ENCODE results near the gene TTC28.

The TTC28 gene

DNA sequence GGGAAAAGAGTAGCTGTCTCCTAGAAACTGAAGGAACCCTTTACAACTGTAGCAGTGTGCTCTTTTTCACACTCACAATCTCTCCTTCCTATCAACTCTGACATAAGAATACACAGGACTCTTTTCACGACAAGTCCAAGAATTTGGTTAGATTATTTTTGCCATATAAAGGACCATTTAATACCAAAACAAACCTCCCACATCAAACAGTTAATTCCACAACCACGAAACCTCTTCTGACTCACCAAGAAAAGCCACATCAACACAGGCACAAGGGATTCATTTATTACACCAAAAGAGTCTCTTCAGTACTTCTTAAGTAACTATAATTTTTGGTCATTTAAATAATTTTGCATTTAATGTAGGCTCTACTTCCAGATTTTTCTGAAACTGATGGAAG, 538.0 kb downstream of the TTC28 start:
- DNase-seq (ENCODE audit: low read depth), result no peak

DNA sequence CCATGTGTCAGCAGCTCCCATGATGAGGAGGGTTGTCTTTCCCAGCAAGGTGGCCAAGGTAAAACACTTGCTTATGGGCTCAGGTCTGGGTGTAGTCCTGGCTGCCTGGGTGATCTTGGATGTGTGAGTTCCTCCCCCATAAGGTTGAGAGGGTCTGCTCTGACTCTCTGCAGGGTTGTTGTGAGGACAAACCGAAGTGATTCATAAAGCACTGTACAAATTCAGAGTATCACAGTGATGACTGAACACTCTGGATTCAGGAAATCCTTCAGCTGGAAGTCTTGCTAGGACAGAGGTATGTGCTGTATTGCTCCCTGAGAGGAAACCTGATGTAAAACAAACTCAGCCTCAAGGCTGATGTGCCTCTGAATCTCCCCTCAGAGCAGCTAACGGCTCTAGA, 539.7 kb downstream of the TTC28 start:
- DNase-seq (ENCODE audit: low read depth), result no peak

DNA sequence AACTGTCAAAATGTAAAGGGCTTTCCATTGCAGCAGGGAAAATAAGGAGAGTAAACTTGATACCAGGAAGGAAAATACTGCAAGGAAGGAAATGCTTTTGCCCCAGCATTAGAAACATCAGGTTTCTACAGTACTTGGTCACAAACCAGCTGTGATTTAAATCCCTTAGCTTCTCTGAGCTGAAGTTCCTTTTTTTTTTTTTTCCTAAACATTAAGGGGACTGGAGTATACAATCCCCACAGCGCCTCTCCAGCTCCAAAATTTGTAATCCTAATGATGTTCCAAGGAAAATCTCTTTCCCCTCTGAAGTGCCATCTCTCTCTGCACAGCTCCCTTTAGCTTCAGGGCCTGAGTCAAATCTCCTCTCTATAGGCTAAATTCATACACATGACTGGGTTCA, 540.1 kb downstream of the TTC28 start:
- no peak for DNase-seq (ENCODE audit: low read depth)

DNA sequence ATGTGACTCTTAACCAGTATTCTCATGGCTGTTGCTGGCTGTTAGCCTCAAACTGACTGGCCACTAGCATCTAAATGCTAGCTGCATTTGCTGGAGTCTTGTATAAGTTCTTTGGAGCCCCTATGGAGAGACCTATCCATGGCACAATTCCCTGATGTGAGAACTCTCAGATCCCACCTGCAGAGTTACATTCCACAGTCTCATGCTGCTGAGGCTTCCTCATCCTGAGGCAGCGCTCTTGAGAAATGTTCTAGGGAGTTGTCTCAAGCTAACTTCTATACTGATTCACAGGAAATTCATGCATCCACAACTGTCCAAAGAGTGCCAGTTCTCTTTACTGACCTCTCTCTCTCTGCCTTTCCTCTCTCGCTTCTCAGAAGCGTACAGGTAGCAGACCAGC, 542.6 kb downstream of the TTC28 start:
- DNase-seq (ENCODE audit: low read depth), result no peak

DNA sequence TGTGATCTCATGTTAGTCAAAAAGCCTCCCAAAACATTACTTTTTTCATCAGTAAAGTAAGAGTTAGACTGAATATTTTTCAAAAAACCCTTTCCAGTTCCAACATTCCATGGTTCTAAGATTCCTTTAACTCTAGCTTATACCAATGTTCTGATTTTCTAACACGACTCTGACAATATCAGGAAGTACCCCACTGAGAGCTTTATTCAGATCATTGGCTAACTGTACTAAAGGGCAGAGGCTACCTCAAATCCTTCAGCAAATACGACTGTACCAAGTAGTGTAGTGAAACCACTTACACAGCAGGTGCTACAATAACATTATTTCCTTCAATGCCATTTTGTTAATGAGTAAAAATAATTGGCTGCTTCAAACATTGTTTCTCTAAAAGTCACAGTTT, 547.2 kb downstream of the TTC28 start:
- no peak for DNase-seq (ENCODE audit: low read depth)

DNA sequence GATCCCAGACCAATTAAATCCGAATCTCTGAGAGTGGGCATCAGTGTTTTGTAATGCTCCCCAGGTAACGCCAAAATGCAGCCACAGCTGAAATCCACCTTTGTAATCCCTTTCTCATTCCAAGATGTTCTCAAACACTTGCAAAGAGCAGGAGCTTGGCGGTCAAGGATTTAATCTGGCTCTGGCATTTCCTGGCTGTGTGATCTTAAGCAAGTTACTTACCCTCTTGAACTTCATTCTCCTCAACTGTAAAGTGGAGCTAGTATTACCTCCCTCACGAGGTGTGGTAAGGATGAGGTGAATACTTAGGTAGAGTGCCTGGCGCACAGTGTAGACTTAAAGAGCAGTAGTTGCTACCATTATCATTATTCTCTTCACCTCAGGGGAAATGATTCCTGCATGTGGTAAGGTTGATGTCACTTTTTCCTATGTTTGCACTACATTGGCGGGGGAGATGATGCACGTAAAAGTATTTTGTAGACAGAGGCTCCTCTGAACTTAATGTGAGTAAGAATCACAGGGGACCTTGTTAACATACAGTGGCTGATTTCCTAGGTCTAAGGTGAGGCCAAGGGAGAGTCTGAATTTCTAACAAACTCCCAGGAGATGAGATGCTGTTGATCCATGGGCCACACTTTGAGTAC, 550.2 kb downstream of the TTC28 start:
- DNase-seq (ENCODE audit: low read depth), result no peak

DNA sequence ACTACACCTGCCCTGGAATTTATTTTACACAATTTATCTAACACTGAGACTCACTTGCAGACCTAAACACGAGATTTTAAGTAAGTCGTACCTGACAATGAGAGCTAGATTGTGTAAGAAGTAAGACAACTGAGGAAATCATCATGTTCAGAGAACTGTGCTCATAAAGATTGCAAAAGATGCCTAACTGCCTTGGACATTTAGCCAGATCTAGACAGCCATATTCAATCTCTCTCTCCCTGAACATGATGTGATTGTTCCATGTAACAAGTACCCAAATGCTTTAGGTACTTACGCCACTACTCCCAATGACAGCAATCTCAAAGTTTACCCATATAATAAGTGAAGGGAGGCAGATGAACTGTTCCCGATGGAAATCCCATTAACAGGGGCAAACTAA, 550.8 kb downstream of the TTC28 start:
- no peak for DNase-seq (ENCODE audit: low read depth)

DNA sequence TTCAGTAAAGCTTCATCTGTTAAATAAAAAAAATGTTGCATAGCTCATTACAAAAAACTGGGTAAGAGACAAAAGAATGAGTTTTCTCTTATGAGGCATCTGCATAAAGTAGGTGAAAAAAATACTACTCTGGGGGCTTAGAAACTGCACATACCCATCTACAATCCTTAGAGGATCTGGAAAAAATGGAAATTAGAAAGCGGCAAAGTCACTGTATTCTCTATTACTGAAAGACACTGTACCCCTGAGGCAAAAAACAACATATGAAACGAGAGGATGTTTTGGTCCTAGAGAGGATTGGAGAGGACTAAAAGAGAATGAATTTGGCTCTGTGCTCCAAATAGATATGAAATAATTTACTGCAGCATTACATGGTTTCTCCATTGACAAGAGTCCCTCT, 553.8 kb downstream of the TTC28 start:
- no peak for DNase-seq (ENCODE audit: low read depth)

DNA sequence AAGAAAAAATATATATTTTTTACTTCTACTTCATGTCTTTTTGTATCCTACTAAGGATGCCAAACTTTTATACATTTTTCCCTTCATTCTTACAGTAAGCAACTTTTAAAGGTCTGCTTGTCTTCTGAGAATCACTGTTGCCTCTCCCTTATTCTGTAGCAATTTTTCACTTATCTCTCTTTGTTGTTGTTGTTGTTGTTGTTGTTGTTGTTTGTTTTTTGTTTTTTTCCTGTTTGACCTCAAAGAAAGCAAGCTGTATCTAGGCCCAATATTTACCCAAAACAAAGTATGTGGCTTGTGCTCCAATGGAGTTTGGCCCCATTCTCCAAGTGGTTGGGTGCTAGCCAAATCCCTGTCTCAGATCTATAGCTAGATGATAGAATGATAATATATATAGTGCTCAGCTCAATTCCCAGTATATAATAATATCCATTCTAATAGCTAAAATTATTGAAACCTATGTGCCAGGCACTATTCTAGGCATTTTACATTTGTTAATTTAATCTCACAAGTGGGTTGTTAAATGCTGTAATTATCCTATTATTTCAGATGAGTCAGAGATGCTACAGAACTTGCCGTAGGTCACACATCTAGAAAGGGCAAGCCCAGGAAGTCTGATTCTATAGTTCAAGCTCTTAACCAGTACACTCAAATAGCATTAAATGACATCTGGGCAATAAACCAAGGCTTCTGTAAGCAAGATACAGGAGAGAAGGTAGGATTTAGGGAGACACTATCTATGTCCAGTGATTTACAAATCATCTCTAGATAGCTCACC, 555.5 kb downstream of the TTC28 start:
- no peak for DNase-seq (ENCODE audit: low read depth)

DNA sequence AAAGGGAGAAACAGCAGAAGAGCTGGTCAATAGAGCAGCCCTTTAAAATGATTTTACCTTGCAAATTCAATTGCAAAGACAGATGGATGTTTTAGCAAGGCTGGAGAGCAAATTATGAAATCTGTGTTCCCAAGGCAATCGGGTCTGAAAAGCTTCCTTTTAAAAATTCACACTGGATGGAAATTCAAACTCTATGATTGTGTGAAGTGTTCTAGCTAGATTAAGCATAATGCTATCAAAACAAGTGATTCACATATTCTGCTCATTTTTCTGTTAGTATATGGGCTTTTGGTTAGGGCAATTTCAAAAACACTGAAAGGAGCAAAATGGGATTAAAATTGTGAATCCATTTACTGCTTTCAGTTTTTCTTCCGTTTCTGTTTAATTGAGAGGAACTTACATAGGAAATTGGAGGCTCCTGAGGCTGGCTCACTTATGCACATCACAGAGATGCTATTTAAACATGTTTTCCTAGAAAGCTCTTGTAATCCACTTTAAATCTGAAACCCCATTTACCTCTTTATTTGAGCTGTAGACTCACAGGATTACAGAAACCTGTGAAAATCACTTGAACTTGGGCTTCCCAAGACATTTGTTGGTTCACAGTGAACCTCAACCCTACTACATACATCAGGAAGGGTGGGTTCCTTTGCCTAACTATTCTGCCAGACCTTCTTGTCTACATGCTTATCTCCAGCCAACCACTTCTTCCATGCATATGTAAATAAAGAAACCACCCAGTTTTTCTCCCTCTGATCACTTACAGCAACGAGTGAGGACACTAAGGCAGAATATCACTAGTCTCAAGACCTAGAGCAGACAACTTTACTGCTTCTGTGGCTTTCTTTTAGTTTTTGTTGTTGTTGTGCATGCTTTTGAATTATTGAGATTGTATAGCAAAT, 558.7 kb downstream of the TTC28 start:
- DNase-seq (ENCODE audit: low read depth), result no peak

DNA sequence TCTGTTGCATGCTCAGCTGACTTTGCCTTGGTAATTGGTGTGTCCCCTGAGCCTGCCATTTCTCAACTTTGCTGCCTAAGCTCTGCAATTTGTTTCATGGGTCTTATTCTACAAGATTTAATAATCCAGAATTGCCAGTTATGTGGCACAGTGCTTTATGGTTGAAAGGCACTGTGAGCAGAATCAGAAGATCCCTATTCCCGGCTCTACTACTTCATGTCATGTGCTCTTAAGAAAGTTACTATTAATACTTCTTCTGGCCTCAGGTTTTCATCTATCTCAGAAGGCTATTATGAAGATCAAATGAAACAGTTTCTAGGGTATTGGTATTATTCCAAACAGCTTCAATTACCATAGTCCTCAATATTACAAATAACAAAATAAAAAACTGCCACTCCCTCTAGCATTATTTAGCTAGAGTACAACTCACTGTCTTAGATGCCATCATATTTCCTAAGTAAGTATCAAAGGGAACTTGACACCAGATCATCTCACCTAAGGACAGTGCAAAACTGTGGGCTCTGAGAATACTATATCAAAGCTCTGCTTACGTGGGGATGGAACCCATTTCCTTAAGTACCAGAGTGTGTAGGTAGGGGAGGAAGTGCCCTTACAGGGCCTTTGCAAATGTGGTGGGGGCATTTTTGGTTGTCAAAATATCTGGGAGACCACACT, 560.5 kb downstream of the TTC28 start:
- no peak for DNase-seq (ENCODE audit: low read depth)

DNA sequence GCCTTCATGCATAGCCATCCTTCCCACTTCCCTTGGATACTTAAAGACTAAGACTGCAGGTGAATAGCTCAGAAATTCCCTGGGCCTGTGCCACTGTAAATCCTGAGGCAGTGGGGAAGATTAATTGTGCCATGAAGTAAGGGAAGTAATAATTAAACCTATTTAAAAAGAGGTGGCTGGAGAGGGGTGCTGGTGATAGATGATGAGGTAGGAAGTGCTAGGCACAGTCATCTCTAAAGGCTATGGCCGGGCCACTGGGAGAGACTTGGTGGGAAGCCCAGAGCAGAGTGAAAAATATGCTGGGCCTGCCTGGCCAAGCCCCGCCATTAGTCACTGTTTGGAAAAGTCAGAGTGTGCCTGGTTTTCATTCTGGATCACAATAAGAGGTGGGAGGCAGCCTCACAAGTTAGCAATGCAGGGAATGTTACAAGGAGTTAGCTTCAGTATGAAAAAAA, 563.4 kb downstream of the TTC28 start:
- DNase-seq (ENCODE audit: low read depth), result no peak

DNA sequence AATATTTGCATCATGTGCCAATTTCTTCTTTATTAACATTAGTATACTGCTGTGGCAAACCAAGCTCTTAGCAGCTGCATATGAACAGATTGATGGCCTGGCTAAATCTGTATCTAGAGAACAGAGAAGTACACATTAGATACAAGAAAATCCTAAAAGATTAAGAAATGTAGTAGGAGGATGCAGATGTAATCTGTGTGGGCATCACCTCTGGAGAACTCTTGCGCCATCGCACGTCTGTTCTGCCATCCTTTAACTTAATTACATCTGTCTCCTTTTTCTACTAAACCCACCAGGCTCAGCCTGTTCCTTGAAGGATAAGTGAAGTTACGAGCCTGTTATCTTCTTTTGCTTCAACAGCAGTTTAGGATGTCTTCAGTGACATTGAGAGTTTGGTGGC, 564.2 kb downstream of the TTC28 start:
- no peak for DNase-seq (ENCODE audit: low read depth)

DNA sequence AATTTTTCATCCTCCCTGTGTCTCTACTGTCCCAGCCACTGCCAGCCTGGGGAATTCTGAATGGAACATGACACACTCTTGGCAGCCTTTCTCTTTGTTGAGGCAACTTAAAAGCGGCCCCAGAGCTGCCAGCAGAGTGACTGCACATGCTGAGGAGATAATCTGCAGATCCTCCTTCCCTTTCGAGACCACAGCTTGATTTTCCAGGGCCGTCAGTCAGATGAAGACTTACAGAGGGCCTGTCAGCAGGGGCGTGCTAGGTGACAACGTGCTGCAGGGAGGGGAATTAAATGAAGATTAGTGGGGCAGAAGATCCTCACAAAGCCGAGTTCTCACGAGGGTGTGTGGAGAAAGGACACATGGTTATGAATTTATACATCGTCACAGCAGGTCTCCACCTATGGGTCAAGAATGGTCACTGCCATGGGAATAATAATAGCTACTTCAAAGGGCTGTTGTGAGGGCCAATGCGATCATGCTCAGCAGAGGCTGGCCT, 567.0 kb downstream of the TTC28 start:
- no peak for DNase-seq (ENCODE audit: low read depth)

DNA sequence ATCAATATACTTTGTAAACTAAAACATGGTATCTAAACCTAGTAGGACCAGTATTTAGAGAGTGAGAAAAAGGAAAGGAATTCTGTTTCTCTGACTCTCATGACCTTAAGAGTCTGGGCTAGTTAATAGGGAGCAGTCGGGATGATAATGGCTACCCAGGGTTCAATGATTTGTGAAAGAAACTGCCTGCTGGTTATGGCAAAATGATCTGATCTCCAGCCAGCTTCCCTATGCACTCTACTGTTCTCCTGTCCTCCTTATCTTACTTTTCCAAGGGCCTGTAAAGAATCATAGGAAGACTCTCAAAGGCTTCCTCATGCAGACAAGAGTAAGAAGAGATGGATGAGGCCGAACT, 567.5 kb downstream of the TTC28 start:
- no peak for DNase-seq (ENCODE audit: low read depth)

DNA sequence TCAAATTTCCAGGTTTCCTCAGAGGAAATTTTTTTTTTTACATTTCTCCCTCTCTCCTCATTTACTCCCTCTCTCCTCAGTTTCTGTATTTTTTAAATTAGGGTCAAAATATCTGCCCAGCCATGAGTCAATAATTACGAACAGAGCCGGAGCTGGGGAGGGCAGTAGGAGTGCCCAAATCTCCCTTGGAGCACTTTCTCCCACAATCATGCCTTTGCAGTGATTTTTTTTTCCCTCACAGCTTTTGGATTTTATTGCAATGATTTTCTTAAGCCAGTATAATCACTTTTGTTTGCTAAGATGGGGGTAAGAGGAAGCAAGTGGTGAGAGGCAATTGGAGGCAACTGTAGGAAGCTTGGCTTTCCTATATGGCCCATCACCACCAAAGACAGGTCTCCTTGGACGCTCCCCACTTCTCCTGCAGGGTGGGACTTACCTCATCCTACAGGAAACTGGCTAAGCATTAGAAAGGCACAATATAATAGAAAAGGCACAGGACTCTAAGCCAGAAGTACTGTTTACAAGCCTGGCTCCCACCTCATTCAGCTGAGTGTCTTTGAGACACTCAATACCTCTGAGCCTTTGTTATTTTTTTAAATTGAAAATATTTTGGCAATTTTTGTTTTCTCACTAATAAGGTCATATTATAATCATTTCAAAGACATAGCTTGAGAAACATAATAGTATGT, 568.0 kb downstream of the TTC28 start:
- no peak for DNase-seq (ENCODE audit: low read depth)

DNA sequence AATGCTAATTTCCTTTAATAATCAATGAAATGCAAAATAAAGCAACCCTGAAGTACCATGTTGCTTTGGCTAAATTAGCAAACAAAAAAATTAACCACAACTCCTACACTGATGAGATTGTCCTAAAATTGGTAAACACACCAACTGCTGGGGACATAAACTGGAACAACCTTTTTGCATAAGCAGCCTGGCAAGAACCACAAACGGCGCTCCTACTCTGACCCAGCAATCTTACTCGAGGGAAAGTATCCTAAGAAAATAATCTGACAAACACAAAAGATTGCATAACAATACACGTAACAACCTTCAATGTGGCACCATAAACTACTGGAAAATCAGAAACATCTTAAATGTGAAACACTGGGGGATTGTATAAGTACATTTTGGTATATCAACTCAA, 570.8 kb downstream of the TTC28 start:
- no peak for DNase-seq (ENCODE audit: low read depth)

DNA sequence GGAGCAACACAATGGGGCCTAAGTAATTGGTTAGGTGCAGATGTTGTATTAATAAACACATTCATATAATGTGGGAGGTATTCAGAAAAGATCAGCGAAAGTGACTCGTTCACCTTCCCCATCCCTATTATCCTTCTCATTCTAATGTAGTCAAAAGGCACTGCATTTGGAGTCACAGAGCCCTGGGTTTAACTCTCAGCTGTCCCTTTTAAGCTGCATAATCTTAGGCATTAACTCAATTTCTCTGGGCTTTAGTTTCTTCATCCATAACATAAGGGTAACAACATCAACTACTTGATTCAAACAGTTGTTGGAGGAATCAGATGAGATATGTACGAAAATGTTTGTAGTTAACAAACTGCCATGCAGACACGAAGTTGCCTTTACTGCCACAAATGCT, 573.0 kb downstream of the TTC28 start:
- DNase-seq (ENCODE audit: low read depth), result no peak

DNA sequence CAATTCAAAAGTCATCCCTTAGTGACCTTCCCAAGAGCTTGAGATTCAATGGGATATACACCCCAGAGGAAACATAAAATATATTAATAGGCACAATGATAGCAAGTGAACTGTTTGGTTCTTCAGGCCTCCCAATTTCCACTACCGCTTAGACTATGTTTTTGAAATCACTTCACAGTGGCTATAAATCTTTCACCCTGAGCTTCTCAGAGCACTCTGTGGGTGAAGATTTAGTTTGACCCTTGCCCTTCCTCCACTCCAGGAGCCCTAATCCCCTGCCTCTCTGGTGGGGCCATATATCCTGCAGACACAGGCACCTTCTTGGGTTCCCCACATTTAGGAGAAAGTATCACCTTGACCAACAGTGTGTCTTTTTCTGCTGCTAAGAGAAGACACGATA, 573.7 kb downstream of the TTC28 start:
- DNase-seq (ENCODE audit: low read depth), result no peak

DNA sequence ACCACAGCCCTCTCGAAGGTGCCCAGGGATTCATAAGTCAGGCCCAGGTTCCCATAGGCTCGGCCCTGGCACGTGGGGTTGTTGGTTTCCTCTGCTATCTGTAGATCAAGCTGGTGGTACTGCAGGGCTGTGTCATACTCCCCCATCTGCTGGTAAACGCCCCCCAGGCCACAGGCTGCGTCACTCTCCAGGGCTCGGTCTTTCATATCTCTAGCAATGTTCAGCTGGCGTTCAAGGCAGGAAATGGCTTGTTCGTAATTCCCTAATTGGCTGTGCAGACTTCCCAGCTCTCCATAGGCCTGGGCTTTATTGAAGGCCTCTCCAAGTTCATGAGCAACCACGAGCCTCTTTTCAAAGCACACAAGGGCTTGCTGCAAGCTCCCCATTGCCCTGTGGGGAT, 574.2 kb downstream of the TTC28 start:
- no peak for DNase-seq (ENCODE audit: low read depth)

DNA sequence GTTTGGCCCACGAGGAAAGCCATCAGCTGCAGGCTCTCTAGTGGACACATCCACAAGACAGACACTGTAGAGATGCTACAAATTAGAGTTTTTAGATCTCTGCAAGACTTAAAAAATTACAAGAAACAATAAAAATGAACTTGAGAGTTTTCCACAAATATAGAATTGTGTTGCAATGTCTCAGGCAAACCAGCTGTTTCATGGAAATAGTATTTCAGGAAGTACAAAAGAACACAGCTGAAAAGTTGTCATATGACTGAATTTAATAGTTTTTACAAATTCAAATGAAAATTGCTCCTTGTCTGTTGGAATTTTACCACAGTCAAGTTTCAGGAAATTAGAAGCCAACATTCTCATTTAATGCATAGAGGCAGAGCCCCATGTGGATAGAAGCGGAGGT, 576.0 kb downstream of the TTC28 start:
- DNase-seq (ENCODE audit: low read depth), result no peak
